Skeletal muscle tissue (tissue), 4 donors: Measurements from ENCODE around the gene PEAK3. TPM values are rescaled to one million over a fixed set of nuclear protein-coding genes. Genes with fewer than 3 reads are reported as not detected.

Source experiments
- H3K27ac ChIP-seq: one replicate; pipeline ENCODE4 v1.7.0; 2013; ENCODE audit warnings: mild to moderate bottlenecking, low read depth, low read length, inconsistent platforms
- H3K27me3 ChIP-seq, 3 donors: one replicate each; pipeline ENCODE4 v1.7.0; 2013; ENCODE audit warnings: low read length in 3 of 3; ENCODE audit not compliant: control insufficient read depth in 3 of 3, insufficient read depth in 3 of 3
- H3K36me3 ChIP-seq, 3 donors: one replicate each; pipeline ENCODE4 v1.7.0; 2013; ENCODE audit warnings: low read length in 3 of 3; ENCODE audit not compliant: control insufficient read depth in 3 of 3, insufficient read depth in 3 of 3
- H3K4me1 ChIP-seq, 3 donors: one replicate each; pipeline ENCODE4 v1.7.0; 2013; ENCODE audit warnings: low read length in 3 of 3, mild to moderate bottlenecking in 3 of 3; ENCODE audit not compliant: control insufficient read depth in 3 of 3, insufficient read depth in 3 of 3
- H3K4me3 ChIP-seq, 3 donors: one replicate each; pipeline ENCODE4 v1.7.0; 2013; ENCODE audit warnings: low read length in 3 of 3
- H3K9ac ChIP-seq, 3 donors: one replicate each; pipeline ENCODE4 v1.7.0; 2013; ENCODE audit warnings: low read length in 3 of 3, mild to moderate bottlenecking in 3 of 3, moderate library complexity in 2 of 3, low read depth in 1 of 3
- H3K9me3 ChIP-seq, 3 donors: one replicate each; pipeline ENCODE4 v1.7.0; 2013; ENCODE audit warnings: low read length in 3 of 3; ENCODE audit not compliant: control insufficient read depth in 3 of 3
- total RNA-seq: library from RNA; depleted of rRNA; stranded (reverse); fragments of >200 nt; gene quantifications from one replicate; pipeline ENCODE4 v1.2.3, GENCODE V29; 2014
- donor health status: Osteomylitis.

PEAK3 gene
- total RNA-seq, 1 donor from 2014 or later, result not detected

DNA sequence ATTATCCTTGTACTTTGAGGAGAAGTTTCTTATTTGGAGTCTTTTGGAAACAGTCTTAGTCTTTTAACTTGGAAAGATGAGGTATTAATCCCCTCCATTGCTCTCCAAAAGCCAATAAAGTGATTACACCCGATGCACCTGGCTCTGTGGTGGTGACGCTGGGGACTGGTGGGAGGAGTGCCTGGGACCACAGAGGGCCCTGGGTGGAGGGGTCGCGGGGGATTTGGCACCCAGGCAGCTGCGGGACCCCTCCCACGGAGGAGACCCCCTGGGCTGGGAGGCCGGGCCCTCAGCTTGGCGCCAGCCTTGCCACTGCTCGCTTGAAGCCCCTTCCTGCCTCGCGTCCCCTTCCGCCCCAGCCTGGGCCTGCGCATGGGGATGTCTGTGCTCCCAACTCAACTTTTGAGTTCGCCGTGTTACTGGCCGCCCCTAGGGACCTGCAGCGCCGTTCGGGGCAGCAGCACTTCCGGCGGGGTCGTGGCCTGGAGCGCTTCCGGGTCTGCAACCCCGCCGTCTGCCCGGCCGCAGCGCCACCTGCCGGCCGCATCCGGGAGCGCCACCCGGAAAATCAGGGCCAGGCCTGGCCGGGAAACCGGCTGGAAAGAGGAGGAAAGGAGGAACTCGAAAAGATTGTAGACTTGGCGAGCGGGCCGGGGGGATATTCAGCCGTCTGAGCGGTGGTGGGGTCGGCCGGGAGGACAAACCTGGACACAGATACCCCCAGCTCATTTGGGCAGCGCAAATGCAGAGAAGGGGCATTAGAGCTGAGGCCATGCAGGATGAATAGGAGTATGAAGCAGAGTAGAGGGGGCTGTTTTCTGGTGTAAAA lies 8.4 kb downstream of the PEAK3 start:
- Histone ChIP-seq H3K27me3 (no peaks in the 10 kb centered on the region), H3K27ac (peak overlapping the region; percentile 66), H3K9me3 (no peaks in the 10 kb centered on the region), H3K36me3 (peaks cover 4 to 13% (median 13%) of the 10 kb centered on the region in 3 donors), H3K4me1 (peaks cover 38 to 56% (median 49%) of the 10 kb centered on the region in 3 donors), H3K9ac (peak overlapping the region; percentile 43 to 71 (median 57)), H3K4me3 (peak overlapping the region in 2 of 3 donors; percentile 64 to 68)

DNA sequence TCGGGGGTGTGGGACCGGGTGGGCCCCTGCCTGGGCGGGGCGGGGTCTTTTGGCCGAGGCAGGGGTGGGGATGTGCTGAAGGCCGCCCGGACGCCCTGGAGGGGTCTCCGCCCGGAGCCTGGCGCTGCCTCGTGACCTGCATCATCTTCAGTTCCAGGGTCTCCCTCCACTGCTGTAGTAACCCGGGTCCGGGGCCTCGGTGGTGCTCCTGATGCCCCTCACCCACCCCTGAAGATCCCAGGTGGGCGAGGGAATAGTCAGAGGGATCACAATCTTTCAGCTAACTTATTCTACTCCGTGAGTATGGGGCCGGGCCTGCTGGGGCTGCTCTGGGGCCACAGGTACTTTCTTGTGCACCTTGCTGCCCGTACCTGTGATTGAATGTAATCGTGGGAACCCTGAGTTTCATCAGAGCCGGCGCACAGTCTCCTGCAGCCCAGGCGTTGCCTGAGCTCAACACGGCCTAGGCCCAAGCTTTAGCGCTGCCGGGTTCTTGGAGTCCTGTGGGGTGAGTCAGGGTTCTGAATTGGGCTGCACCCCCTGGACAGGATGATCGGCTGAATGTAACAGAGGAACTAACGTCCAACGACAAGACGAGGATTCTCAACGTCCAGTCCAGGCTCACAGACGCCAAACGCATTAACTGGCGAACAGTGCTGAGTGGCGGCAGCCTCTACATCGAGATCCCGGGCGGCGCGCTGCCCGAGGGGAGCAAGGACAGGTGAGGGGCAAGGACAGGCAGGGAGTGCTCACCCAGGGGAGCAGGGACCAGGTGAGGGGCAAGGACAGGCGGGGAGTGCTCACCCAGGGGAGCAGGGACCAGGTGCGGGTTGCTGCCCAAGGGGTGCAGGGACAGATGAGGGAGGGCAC lies 10.5 kb downstream of the PEAK3 start:
- Histone ChIP-seq H3K9ac (peak overlapping the region; percentile 66 to 88 (median 81)), H3K4me1 (peaks cover 44 to 64% (median 52%) of the 10 kb centered on the region in 3 donors)

DNA sequence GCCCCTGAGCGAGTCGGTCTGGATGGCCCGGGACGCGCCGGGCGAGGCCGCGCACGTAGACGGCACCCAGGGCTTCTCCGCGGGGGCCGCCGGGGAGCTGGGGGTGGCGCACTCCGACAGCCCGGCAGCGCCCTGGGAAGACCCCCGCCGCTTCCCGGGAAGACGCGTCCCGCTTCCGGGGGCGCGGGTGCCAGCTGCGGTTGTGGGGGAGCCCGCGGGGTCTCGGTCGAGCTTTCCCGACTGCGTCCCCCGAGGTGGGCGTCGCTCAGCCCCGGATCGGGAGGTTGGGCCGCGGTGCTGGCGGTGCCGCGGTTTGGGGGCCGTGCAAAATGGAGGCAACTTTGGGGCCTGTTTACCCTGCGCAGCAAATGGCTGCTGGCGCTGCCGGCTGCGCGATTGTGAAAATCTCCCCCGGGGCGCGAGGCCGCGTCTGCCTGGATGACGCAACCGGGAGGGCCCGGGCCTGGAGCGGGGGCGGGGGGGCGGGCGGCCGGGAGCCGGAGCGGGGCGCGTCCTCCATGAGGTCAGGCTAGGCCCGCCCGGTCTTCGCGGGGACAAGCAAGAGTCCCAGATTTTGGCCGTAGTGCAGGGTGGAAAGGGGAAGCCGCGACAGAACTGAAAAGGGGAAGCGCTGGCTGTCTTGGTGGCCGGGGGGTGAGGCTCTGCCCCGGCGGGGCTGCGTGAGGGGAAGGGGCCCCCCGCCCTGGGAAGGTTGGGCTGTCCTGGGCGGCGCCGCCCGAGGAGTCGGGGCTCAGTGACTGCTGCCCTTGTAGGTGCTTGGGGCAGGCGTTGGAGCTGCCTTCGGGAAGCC lies 11.3 kb downstream of the PEAK3 start:
- no peaks in the 10 kb centered on the region for H3K9me3 ChIP-seq
- peak overlapping the region; percentile 95 to 98 (median 97) for H3K9ac ChIP-seq
- H3K27me3 ChIP-seq, result no peaks in the 10 kb centered on the region
- H3K4me3 ChIP-seq, result peak overlapping the region; percentile 86 to 98 (median 97)
- peaks cover 4 to 13% (median 13%) of the 10 kb centered on the region in 3 donors for H3K36me3 ChIP-seq
- peaks cover 43 to 60% (median 44%) of the 10 kb centered on the region in 3 donors for H3K4me1 ChIP-seq
- peak overlapping the region; percentile 98 for H3K27ac ChIP-seq

More for the DNA sequence above, 10.5 kb downstream of the PEAK3 start:
- Histone ChIP-seq H3K27me3 (no peaks in the 10 kb centered on the region), H3K36me3 (peaks cover 4 to 13% (median 13%) of the 10 kb centered on the region in 3 donors), H3K4me3 (peak overlapping the region; percentile 61 to 98 (median 97)), H3K9me3 (no peaks in the 10 kb centered on the region), H3K27ac (peak overlapping the region; percentile 98)

DNA sequence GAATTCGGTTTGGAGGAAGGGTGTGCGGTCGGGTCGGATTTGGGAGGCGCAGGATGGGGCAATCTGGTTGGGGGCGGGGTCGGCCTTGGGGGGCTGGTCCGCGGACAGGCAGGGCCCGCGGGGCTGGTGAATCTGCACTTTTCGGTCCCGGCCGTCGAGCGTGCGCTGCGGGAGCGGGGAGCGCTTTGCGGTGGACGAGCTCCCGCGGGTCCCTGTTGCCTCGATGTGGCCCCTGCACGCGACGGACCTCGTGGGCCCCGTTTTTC lies 11.9 kb downstream of the PEAK3 start:
- Histone ChIP-seq H3K4me3 (peak overlapping the region; percentile 86 to 98 (median 97)), H3K9me3 (no peaks in the 10 kb centered on the region), H3K4me1 (peaks cover 38 to 55% (median 39%) of the 10 kb centered on the region in 3 donors), H3K9ac (peak overlapping the region; percentile 95 to 98 (median 97)), H3K36me3 (peaks cover 4 to 13% (median 13%) of the 10 kb centered on the region in 3 donors), H3K27me3 (no peaks in the 10 kb centered on the region), H3K27ac (peak overlapping the region; percentile 98)

DNA sequence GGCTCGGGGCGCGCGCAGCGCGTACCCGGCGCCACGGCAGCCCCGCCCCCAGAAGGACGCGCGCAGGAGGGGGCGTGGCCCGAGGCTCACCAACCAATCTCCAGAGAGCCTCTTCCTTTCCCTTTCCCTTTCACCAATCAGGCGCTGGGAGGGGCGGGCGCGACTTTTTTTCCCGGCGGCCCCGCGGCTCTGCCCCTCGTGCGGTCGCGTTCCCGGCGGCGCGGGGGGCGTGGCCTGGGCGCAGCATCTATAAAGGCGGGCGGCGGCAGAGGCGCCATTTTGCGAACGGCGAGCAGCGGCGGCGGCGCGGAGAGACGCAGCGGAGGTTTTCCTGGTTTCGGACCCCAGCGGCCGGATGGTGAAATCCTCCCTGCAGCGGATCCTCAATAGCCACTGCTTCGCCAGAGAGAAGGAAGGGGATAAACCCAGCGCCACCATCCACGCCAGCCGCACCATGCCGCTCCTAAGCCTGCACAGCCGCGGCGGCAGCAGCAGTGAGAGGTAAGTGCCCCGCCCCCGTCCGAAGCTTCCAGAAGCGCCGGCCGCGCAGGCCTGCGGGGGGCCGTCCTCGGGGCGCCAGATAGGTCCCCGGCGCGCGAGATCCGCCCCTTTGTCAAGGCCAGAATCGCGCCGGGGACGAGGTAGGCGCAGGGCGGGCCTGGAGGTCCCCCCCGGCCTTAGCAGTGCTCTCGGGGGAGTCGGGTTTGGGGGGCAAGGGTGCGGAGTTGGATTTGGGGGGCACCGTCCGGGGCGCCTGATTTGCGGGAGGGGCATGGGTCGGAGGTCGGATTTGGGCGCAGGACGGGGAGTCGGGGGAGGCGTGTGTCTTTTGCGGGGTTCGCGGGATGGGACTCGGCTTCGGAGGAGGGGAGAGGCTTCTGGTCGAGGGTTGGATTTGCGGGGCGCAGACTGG lies 12.5 kb downstream of the PEAK3 start:
- H3K27me3 ChIP-seq, result no peaks in the 10 kb centered on the region
- H3K4me1 ChIP-seq, result peaks cover 36 to 52% (median 38%) of the 10 kb centered on the region in 3 donors
- peak overlapping the region; percentile 95 to 98 (median 97) for H3K9ac ChIP-seq
- peak overlapping the region; percentile 86 to 98 (median 97) for H3K4me3 ChIP-seq
- H3K27ac ChIP-seq, result peak overlapping the region; percentile 98
- peaks cover 4 to 13% (median 13%) of the 10 kb centered on the region in 3 donors for H3K36me3 ChIP-seq
- no peaks in the 10 kb centered on the region for H3K9me3 ChIP-seq

DNA sequence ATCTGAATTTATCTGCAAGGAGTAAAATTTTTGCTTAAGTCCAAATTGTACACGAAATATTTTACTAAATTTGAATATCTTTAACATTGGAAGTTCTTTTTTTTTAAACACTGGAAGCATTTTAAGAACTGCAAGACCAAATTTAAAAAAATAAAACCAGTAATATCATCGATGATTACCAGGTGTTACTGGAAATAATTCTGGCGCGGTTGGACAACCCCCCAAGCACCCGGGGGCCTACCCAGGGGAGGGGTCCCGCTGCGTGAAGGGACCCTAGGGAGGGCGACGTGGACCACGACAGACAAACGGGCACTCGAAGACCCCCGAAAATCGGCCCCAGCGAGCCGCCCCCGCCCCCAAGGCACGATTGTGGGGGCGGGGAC lies 13.1 kb downstream of the PEAK3 start:
- Histone ChIP-seq H3K27me3 (no peaks in the 10 kb centered on the region), H3K9ac (peak overlapping the region; percentile 56 to 80 (median 74)), H3K9me3 (no peaks in the 10 kb centered on the region), H3K4me1 (peaks cover 30 to 45% (median 32%) of the 10 kb centered on the region in 3 donors), H3K27ac (peak overlapping the region; percentile 65), H3K36me3 (peaks cover 4 to 11% (median 9%) of the 10 kb centered on the region in 3 donors), H3K4me3 (peak overlapping the region; percentile 75 to 80 (median 77))

DNA sequence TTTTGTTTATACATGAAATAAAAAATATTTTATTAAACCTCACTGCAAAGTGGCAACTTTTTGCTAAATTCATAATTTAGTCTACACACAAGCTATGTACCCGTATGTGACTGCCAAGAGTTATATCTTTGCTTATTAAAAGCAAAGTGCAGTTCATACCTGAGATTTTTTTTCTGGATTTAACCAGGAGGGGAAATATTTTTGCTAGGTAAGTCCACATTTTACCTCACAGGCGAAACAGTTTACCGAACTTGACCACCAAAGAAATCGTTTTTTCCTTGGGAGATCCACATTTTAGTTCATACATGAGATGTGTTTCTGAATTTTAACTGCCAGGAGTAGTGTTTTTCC lies 13.5 kb downstream of the PEAK3 start:
- no peak overlapping the region for H3K9ac ChIP-seq
- peaks cover 4 to 11% (median 9%) of the 10 kb centered on the region in 3 donors for H3K36me3 ChIP-seq
- H3K4me1 ChIP-seq, result peaks cover 27 to 41% (median 28%) of the 10 kb centered on the region in 3 donors
- no peaks in the 10 kb centered on the region for H3K27me3 ChIP-seq
- H3K9me3 ChIP-seq, result no peaks in the 10 kb centered on the region
- peak overlapping the region in 2 of 3 donors; percentile 75 to 77 for H3K4me3 ChIP-seq
- H3K27ac ChIP-seq, result no peak overlapping the region

DNA sequence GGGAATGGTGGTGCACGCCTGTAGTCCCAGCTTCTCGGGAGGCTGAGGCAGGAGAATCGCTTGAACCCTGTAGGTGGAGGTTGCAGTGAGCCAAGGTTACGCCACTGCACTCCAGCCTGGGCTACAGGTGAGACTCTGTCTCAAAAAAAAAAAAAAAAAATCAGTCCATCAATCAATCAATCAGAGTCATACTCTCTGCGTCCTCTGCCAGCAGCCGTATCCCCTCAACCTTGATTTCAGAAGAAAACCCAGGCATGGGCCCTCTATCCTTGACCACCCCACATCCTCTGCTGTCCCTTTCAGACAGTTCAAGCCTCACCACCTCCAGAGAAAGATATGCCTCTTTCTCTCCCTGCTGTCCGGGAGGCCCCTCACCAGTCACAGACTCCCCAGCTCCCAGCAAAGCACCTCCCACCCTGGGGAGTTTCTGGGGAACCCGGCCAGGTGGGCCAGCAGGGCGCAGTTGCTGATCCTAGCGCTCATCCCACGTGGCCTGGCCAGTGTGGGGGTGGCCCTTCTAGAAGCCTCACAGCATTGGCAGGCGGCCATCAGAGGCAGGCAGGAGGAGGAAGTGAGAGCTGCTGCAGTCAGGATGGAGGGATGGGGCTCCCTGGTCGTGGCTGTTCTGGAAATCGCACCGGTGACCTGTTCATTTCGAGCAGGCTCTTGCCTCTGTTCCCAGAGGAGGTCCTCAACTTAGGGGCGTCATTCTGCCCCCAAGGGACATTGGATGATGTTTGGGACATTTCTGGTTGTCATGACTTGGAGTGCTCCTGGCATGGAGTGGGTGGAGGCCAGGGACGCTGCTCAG lies 15.6 kb downstream of the PEAK3 start:
- H3K27me3 ChIP-seq, result no peaks in the 10 kb centered on the region
- peak overlapping the region in 1 of 3 donors; percentile 16 for H3K9ac ChIP-seq
- H3K36me3 ChIP-seq, result peaks cover 0 to 3% (median 0%) of the 10 kb centered on the region in 3 donors
- H3K4me3 ChIP-seq, result no peak overlapping the region
- H3K27ac ChIP-seq, result peak overlapping the region; percentile 25
- no peaks in the 10 kb centered on the region for H3K9me3 ChIP-seq
- H3K4me1 ChIP-seq, result peaks cover 9 to 22% (median 11%) of the 10 kb centered on the region in 3 donors
